Tibial nerve (tissue), 4 donors: ENCODE results near the gene SLF2.

Source experiments
- CTCF ChIP-seq, 5 experiments: fragments of 200-600 bp in 3 of 5; fragments of 450-650 bp in 2 of 5; sonication (generic) in 3 of 5; IDR thresholded peaks; one replicate each; pipeline ENCODE4 v1.5.1; 2016 to 2019; ENCODE audit warnings: antibody characterized with exemption in 5 of 5, mild to moderate bottlenecking in 3 of 5, moderate library complexity in 2 of 5
- EP300 ChIP-seq, 2 donors: sonication (generic); formaldehyde crosslinking; IDR thresholded peaks; one replicate each; pipeline ENCODE4 v1.6.1; 2017; ENCODE audit warnings: antibody characterized with exemption in 2 of 2, mild to moderate bottlenecking in 1 of 2
- POLR2A ChIP-seq, 2 donors: fragments of 450-650 bp; IDR thresholded peaks; one replicate each; pipeline ENCODE4 v1.6.1; 2017; ENCODE audit warnings: antibody characterized with exemption in 2 of 2, mild to moderate bottlenecking in 2 of 2, moderate library complexity in 2 of 2

- TF ChIP-seq CTCF (IDR thresholded peaks at IDR 0.05) (no peak), POLR2A (IDR thresholded peaks at IDR 0.05) (no peak), EP300 (IDR thresholded peaks at IDR 0.05) (no peak)
Measured at GRCh38 chr10:100917071-100917470, 4.3 kb downstream of the SLF2 start.
